ENCODE measurements around the gene KLHL14.

GRCh38 chr18:32760391-32760790, 12.4 kb downstream of the KLHL14 start:
- TF ChIP-seq HDGF (IDR thresholded peaks at IDR 0.05; ENCODE audit: borderline replicate concordance) (no peak), SP1 (IDR thresholded peaks at IDR 0.05) (no peak), NFRKB (IDR thresholded peaks at IDR 0.05) (no peak), PKNOX1 (IDR thresholded peaks at IDR 0.05) (no peak), FOXM1 (IDR thresholded peaks at IDR 0.05; ENCODE audit: borderline replicate concordance) (no peak), LEF1 (IDR thresholded peaks at IDR 0.05; ENCODE audit: borderline replicate concordance) (no peak), CTBP1 (IDR thresholded peaks at IDR 0.05; ENCODE audit: borderline replicate concordance) (no peak), ELF4 (IDR thresholded peaks at IDR 0.05) (no peak), SUZ12 (IDR thresholded peaks at IDR 0.05) (no peak), L3MBTL2 (conservative IDR thresholded peaks at IDR 0.05) (no peak), TARDBP (IDR thresholded peaks at IDR 0.05) (no peak), FOXK2 (IDR thresholded peaks at IDR 0.05) (no peak), FOXA1 (IDR thresholded peaks at IDR 0.05) (no peak)

Measured in HEK293T (cell line).